22Rv1 (cell line): Measurements from ENCODE around the gene PLOD3.

Experiments used
- H3K27ac ChIP-seq: fragments of 450-650 bp; 2 replicates; pipeline ENCODE4 v1.5.1; 2017
- ZFX ChIP-seq: fragments of 450-650 bp; IDR thresholded peaks from 2 replicates; pipeline ENCODE4 v1.6.1; 2017; ENCODE audit warnings: antibody characterized with exemption, borderline replicate concordance
- TF ChIP-seq, protein P1 (sequence below): fragments of 450-650 bp; IDR thresholded peaks from 2 replicates; pipeline ENCODE4 v1.5.1; 2017; ENCODE audit warnings: mild to moderate bottlenecking

Gene PLOD3

DNA sequence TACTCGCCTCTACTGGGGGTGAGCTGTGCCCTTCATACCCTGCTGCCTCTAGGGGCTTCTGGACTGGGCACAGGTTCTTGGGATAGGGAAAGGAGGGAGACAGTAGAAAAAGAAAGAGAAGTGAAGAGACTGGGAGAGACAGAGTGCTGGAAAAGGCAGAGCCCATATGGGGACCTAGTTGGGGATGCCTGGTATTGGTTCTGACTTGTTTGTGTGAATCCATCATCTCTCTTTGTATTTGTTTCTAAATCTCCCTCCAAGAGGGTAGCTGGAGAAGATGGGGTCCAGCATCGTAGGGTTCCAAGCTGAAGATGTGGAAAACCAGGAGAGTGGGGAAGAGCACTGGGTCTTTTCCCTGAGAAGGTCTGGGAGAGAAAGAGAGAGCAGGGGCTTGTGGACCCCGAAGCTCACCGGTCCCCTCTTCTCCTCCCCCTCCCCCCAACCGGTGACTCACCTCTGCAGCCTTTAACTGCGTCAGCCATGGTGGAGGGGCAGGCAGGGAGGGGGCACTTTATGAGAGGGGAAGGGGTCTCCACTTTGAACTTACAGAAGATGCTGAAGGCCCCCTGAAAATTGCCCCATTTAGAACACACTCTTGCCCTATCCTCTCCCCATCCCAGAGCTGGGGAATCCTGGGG lies 48.9 kb downstream of the PLOD3 start:
- TF ChIP-seq, protein P1, sequence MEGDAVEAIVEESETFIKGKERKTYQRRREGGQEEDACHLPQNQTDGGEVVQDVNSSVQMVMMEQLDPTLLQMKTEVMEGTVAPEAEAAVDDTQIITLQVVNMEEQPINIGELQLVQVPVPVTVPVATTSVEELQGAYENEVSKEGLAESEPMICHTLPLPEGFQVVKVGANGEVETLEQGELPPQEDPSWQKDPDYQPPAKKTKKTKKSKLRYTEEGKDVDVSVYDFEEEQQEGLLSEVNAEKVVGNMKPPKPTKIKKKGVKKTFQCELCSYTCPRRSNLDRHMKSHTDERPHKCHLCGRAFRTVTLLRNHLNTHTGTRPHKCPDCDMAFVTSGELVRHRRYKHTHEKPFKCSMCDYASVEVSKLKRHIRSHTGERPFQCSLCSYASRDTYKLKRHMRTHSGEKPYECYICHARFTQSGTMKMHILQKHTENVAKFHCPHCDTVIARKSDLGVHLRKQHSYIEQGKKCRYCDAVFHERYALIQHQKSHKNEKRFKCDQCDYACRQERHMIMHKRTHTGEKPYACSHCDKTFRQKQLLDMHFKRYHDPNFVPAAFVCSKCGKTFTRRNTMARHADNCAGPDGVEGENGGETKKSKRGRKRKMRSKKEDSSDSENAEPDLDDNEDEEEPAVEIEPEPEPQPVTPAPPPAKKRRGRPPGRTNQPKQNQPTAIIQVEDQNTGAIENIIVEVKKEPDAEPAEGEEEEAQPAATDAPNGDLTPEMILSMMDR, result no peak
- TF ChIP-seq ZFX, result no peak
- H3K27ac ChIP-seq, result peak overlapping the region; percentile 100

DNA sequence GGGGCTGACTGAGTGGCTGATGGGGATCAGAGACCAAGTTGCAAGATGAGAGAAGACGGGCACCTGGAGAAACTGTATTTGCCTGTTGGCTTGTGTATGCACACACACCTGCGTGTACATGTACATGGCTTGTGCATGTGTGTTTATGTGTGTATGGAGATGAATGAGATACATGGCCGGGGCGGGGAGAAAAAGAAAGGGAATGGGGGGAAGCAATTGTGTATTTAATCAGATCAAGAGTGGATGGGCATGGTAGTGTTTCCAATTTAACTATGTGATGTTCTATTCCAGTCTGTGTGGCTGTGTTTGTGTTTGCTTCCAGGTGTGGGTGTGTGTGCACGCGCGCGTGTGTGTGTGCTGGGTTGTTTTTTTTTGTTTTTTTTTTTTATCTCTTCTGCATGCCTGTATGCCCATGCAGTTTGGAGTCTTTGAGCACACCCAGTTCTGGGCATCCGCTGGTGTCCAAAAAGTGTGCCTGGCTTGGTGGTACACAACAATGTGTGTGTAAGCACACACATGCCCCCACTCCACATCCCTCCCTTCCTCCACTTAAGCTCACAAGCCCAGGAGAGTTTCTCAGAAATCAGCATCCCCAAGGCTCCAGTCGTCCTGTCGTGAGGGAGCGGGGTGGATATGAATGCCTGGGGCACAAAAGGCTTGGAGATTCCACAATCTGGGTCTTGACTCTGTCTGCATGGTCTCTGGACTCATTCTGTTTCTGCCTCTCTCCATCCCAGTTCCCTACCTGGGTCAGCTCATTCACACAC lies 49.6 kb downstream of the PLOD3 start:
- H3K27ac ChIP-seq, result peak overlapping the region; percentile 100
- TF ChIP-seq ZFX, result no peak
- TF ChIP-seq, protein P1, result no peak

DNA sequence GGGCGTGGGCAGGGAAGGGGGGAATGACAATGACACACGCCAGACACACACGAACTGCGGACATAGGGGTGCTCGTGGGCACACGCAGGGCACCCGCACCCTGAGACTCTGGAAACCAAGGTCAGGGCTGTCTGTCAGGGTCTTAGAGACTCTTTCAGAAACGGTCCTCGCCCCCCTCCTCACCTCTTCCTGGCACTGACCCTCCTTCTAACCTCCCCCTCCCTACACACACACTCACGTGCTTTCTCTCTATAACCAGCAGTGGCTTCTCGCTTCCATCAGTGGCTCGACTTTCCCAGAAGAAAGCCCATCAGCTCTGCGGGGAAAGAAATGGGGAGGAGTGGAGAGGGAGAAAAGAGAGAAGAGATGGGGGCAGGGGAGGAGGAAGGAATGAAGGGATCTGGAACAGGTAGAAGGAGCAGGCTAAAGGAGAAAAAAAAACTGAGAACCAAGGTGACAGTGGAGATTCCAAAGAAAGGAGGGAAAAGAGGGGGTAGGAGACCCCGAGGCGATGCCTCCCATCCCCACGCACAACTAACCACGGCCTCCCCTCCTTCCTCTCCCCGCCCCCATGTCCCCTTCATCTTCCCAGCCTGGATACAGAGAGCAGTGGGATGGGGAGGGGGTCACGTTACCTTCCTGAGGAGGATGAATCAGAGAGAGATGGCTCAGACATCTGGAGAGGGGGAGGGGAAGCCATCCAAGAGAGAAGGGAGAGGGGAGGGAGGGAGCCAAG lies 50.3 kb downstream of the PLOD3 start:
- peak overlapping the region; percentile 100 for H3K27ac ChIP-seq
- no peak for TF ChIP-seq ZFX
- TF ChIP-seq, protein P1, result no peak

DNA sequence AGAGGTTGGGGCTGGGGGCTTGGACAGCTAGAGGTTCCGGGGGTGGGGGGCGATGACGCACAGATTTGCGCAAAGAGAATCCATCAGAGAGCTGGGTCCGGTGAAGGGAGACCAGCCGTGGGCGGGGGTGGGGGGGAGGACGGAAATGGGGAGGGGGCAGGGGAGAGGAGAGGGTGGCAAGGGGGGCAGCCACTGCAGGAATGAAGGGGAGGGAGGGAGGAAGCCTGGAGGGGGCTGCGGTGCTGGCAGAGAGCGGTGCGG lies 50.8 kb downstream of the PLOD3 start:
- no peak for TF ChIP-seq ZFX
- TF ChIP-seq, protein P1, result no peak
- H3K27ac ChIP-seq, result peak overlapping the region; percentile 100

DNA sequence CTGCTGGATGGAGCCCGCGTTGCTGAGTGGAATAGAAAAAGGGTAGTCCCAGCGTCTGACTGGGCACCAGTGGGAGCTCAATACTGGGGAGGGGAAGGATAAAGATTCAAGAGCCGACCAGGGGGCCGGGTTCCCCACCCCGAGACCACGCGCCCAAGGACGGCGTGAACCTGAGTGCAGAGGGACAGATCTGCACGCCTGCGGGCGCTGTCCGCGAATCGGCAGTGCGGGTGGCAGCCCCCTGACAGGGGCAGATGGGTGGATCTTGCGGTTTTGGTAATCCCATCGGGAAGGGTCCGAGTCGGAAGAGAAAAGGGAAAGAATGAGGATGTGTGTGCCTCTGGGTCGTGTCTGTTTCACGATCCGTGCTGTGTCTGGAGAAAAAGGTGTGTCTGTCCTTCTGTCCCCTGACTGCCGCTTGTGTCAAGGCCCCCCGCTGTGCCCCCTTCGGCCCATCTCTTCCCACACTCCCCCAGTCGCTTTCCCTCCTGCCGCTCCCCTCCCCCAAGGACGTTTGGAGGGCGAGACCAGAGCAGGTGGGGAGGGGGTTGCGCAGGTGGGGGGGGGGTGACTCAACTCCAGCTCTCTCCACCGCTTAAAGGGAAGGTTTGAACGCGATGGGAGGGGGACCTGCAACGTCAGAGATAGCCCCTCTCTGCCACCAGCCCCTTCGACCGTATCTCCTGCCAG lies 51.3 kb downstream of the PLOD3 start:
- peak overlapping the region; percentile 100 for H3K27ac ChIP-seq
- TF ChIP-seq ZFX, result no peak
- TF ChIP-seq, protein P1, result no peak

DNA sequence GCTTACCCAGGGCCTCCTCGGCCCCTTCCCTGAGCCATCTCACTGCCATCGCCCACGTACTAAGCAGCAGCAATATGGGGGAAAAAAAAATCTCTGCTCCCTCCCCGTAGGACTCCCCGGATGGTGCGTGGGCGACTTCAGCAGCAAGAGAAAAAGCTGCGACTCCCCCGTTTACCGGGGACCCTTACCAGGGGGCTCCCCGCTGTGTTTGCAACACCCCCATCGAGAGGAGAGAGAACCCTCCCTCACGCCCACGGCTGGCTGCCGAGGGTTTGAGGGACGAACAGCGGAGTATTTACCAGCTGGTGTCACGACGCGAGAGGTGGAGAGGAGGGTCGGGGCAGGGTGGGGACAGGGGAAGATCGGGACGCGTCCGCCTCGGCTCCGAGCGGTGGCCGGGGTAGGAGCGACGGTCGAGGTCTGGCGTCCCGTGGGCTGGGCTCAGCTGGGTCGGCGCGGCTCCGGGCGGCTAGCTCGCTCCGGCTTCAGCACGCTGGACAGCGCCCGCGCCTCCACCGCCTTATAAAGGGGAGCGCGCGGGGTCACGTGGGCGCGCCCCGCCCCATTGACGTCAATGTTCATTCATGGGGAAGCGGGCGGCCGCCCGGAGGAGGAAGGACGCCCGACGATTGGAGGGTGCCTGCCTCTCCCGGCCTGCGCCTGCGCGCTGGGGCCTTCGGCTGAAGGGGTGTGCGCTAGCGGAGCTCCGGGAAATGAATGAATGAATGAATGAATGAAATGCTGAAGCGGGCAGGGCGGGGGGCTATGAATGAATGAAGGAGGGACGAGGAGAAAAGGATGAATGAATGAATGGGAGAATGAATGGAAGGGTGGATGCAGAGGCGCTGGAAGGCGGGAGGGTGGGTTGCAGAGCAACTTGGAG lies 52.1 kb downstream of the PLOD3 start, which contains the start of gene VGF:
Gene VGF, minus strand, starts transcription at position 495 of the 883 bp plus-strand sequence. CDS start 726 bp downstream, outside the sequence.
- TF ChIP-seq ZFX, result no peak
- TF ChIP-seq, protein P1, result no peak
- H3K27ac ChIP-seq, result peak within 1 kb of the TSS; percentile 100
